Endothelial cell of umbilical vein (primary cell): Measurements from ENCODE around the gene NMRAL1.

ENCODE experiments used
- FOS ChIP-seq: IDR thresholded peaks from 2 replicates; pipeline ENCODE4 v1.6.1; 2011; ENCODE audit warnings: mild to moderate bottlenecking, low read length, moderate library complexity, borderline replicate concordance; ENCODE audit not compliant: insufficient read depth
- JUN ChIP-seq: IDR thresholded peaks from 2 replicates; pipeline ENCODE4 v1.6.1; 2011; ENCODE audit warnings: borderline replicate concordance, low read depth; ENCODE audit not compliant: insufficient read length, insufficient read depth
- MYC ChIP-seq: IDR thresholded peaks from one replicate; pipeline ENCODE4 v1.6.1; 2011; ENCODE audit warnings: mild to moderate bottlenecking, low read depth, low read length
- POLR2A ChIP-seq: IDR thresholded peaks from 2 replicates; pipeline ENCODE4 v1.6.1; 2012; ENCODE audit warnings: low read depth, mild to moderate bottlenecking, control low read depth, low read length
- TF ChIP-seq, protein P1 (sequence below): IDR thresholded peaks from 2 replicates; pipeline ENCODE4 v1.6.1; 2011; ENCODE audit not compliant: insufficient read depth, insufficient read length
- TF ChIP-seq, protein P2 (sequence below), 2 donors: IDR thresholded peaks; 1 replicate in 1 of 2; 2 replicates in 1 of 2; pipeline ENCODE4 v1.5.1; 2011; ENCODE audit warnings: low read length in 2 of 2, mild to moderate bottlenecking in 2 of 2, moderate library complexity in 2 of 2, control low read depth in 1 of 2, inconsistent platforms in 1 of 2, low read depth in 1 of 2; ENCODE audit not compliant: insufficient read depth in 1 of 2; ENCODE audit errors: extremely low read depth in 1 of 2

DNA sequence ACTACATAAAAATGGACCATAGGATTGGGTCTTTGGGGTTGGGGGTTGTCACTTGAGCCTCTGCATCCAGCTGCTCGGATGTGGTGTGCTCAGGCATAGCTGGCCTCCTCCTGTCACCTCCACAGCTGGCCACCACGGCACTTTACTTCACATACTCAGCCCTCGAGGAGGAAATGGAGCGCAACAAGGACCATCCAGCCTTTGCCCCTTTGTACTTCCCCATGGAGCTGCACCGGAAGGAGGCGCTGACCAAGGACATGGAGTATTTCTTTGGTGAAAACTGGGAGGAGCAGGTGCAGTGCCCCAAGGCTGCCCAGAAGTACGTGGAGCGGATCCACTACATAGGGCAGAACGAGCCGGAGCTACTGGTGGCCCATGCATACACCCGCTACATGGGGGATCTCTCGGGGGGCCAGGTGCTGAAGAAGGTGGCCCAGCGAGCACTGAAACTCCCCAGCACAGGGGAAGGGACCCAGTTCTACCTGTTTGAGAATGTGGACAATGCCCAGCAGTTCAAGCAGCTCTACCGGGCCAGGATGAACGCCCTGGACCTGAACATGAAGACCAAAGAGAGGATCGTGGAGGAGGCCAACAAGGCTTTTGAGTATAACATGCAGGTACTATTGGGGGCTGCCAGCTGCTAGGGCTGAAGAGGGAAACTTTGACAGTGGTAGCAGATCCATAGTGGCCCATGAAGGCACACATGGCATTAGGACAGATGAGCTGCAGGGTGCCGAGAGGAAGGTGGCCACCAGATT, 33.3 kb upstream of the NMRAL1 start:
- TF ChIP-seq POLR2A (no peak), JUN (no peak), FOS (no peak), MYC (no peak)
- TF ChIP-seq, protein P1, sequence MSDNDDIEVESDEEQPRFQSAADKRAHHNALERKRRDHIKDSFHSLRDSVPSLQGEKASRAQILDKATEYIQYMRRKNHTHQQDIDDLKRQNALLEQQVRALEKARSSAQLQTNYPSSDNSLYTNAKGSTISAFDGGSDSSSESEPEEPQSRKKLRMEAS, result no peak
- TF ChIP-seq, protein P2, sequence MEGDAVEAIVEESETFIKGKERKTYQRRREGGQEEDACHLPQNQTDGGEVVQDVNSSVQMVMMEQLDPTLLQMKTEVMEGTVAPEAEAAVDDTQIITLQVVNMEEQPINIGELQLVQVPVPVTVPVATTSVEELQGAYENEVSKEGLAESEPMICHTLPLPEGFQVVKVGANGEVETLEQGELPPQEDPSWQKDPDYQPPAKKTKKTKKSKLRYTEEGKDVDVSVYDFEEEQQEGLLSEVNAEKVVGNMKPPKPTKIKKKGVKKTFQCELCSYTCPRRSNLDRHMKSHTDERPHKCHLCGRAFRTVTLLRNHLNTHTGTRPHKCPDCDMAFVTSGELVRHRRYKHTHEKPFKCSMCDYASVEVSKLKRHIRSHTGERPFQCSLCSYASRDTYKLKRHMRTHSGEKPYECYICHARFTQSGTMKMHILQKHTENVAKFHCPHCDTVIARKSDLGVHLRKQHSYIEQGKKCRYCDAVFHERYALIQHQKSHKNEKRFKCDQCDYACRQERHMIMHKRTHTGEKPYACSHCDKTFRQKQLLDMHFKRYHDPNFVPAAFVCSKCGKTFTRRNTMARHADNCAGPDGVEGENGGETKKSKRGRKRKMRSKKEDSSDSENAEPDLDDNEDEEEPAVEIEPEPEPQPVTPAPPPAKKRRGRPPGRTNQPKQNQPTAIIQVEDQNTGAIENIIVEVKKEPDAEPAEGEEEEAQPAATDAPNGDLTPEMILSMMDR (IDR thresholded peaks at IDR 0.05; ENCODE audit: extremely low read depth in 1 of 2, insufficient read depth in 1 of 2, low read depth in 1 of 2, low read length in 2 of 2), result no peak
